GM23248 (cell line): ENCODE data around the gene GRPEL2.

Experiments used
- EZH2 ChIP-seq: fragments of 200-600 bp; sonication (generic); IDR thresholded peaks from 2 replicates; pipeline ENCODE4 v1.6.1; 2018; ENCODE audit warnings: antibody characterized with exemption, mild to moderate bottlenecking; ENCODE audit not compliant: insufficient read depth, poor library complexity, severe bottlenecking
- EZH2phosphoT487 ChIP-seq: fragments of 200-600 bp; sonication (generic); IDR thresholded peaks from 2 replicates; pipeline ENCODE4 v1.6.1; 2018; ENCODE audit warnings: antibody characterized with exemption, moderate library complexity, mild to moderate bottlenecking, low read depth; ENCODE audit not compliant: insufficient read depth

GRCh38 chr5:149364719-149365118 lies 19.4 kb downstream of the GRPEL2 start:
- TF ChIP-seq EZH2 (no peak), EZH2phosphoT487 (no peak)
